Measurements from ENCODE around the gene HSDL1.

GRCh38 chr16:84169765-84170310 is 24.9 kb upstream of the HSDL1 start:
- no peak for TF ChIP-seq EZH2 (IDR thresholded peaks at IDR 0.05; ENCODE audit: insufficient read depth, low read length)
- no peak for TF ChIP-seq CTCF (IDR thresholded peaks at IDR 0.05; ENCODE audit: insufficient read depth, low read depth, low read length)

Measured in astrocyte (in vitro differentiated cells and primary cell).